NCI-H82 (cell line): ENCODE results near the gene CADM4.
A peak's percentile ranks its signal among the peaks of the same experiment; 100 is the strongest.
"Not testable (repeated sequence)": the region's sequence is repeated elsewhere in the genome, so short reads cannot be mapped to it uniquely, and the experiment has no call there.

Source experiments
- DNase-seq: peaks from one replicate; lab custom pipeline; 2025; lab: John Stamatoyannopoulos, UW

The CADM4 gene

DNA sequence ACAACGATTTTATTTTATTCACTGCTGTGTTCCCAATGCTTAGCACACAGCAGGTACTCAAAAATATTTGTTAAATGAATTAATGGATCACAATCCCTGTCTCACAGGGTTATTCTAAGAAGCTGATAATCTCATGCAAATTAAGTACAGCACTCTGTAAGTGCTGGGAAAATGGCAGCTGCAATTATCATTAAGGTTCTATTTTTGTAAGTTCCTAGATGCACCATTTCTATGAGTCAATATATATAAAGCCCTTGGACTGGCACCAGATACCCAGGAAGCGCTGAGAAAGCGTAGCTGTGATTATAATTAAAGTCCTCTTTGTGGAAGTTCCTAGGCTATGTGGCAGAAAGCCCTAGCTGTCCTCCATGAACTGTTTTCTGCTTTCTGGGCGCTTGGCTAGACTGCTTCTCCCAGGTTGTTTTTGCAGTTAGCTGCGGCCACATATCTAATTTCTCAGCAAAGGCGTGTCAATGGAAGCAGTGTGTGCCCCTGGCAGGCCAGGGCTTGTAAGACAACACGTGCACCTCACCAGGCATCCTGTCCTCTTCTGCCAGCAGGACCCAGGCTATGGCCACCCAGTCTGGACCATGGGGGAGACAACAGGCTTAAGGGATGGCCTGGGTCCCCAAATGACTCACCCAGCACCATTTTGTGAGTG, 33.0 kb downstream of the CADM4 start:
- DNase-seq = no peak

GRCh38 chr19:43605875-43606568, 33.6 kb downstream of the CADM4 start:
- no peak for DNase-seq

GRCh38 chr19:43600326-43600725, 39.3 kb downstream of the CADM4 start:
- DNase-seq = not testable (repeated sequence)

DNA sequence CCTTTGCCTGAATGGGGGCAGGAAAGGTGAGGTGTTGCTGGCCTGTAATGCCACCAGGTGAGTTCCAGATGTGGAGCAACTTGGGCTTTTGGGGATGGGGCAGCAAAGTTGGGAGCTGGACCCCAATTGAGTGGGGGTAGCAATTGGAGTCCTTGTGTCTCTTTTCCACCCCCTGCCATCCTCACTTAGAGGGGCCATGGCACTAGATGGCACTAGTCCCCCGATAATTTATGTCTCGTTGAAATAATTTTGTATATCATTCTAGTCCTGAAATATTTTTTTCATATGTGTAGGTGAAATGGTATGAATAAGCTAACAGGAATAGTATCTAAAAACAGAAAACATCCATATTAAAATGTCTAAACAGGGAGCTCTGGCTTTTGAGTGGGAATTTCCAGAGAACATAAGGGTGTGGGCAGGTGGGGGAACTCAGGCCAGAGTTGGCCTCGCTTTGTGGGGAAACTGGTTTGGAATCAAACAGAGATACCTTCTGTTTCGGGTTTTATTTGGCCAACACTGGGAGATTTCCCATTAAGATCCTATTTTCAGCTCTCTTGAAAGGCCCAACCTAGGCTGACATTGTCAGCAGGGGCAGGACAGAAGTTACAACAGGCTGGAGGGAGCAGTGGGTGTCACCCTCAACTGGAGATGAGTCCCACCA, 39.9 kb downstream of the CADM4 start:
- DNase-seq = no peak

GRCh38 chr19:43598445-43599240, 41.0 kb downstream of the CADM4 start:
- DNase-seq = no peak

DNA sequence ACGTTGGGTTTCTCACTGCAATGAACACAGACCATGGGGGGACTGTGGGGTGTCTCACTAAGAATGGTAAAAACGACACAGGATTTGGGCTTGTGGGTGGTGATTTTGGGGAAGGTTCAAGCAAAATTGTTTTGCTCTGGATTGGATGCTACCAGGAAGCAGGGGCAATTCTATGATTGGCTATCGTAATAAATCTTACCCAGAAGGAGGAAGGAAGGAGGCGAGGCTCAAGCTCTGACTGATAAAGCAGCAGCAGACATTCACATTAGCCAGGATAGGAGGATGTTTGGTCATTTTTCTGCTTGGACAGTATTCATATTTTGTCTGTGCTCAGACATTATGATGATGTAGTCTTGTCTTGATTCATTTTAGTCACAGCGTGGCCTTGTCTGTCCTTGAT, 41.8 kb downstream of the CADM4 start:
- DNase-seq = no peak

- DNase-seq = peak; percentile 56
Observed at GRCh38 chr19:43596842-43597461, 42.7 kb downstream of the CADM4 start.

DNA sequence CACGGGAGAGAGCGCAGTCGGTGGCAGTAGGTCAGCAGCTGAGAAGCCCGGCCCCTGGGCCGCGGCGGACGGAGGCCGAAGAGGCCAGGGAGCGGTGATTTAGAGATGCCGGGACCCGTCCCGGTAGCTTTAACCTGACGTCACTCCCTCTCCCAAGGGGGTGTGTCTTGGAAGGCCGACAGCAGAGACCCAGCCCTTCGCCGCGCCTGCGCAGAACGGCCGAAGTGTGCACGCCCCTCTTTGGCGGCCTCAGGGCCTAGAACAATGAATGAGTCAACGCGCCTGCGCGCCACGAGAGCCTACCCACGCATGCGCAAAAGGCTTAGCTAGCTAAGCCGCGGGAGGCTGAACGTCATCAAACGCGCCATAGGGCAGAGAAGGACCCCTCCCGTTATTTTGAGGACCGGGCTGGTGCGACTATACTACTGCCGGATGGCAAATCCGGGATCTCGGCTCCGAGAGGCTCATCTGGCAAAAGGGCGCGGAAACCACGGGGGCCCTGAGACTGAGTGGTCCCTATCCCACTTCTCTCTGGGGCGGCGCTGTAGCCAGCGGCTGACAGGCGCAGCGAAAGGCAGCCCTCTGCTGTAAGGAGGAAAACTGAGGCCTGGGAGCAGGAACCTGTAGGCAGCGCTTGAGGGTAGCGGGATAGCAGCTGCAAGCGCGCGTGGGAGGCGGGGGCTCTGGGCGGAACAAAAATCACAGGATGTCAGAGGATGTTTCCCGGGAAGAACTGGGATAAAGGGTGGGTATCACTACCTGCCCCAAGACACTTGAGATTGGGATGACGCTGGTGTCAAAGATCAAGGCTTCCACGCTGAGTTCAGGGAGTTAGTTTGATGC, 43.4 kb downstream of the CADM4 start, which contains the start of the genes IRGQ and ZNF576:
TSS of gene IRGQ (minus strand) at position 136 of the 843 bp plus-strand sequence. CDS start 796 bp downstream, outside the sequence.
TSS of gene ZNF576 (plus strand) at position 597 of the 843 bp plus-strand sequence. CDS start 514 bp downstream, outside the sequence.
- peak; percentile 100 for DNase-seq

DNA sequence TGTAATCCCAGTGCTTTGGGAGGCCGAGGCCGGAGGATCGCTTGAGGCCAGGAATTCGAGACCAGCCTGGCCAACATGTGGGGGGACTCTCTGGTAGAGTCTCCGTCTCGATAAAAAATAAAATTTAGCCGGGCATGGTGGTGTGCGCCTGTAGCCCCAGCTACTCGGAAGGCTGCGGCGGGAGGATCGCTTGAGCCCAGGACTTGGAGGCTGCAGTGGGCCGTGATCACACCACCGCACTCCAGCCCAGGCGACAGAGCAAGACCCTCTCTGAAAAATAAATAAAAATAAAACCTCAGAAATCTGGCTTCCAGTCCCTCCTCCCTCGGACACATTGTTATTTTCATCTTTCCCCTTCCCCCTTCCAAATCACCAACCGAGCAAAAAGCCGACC, 44.0 kb downstream of the CADM4 start:
- DNase-seq = peak; percentile 59

DNA sequence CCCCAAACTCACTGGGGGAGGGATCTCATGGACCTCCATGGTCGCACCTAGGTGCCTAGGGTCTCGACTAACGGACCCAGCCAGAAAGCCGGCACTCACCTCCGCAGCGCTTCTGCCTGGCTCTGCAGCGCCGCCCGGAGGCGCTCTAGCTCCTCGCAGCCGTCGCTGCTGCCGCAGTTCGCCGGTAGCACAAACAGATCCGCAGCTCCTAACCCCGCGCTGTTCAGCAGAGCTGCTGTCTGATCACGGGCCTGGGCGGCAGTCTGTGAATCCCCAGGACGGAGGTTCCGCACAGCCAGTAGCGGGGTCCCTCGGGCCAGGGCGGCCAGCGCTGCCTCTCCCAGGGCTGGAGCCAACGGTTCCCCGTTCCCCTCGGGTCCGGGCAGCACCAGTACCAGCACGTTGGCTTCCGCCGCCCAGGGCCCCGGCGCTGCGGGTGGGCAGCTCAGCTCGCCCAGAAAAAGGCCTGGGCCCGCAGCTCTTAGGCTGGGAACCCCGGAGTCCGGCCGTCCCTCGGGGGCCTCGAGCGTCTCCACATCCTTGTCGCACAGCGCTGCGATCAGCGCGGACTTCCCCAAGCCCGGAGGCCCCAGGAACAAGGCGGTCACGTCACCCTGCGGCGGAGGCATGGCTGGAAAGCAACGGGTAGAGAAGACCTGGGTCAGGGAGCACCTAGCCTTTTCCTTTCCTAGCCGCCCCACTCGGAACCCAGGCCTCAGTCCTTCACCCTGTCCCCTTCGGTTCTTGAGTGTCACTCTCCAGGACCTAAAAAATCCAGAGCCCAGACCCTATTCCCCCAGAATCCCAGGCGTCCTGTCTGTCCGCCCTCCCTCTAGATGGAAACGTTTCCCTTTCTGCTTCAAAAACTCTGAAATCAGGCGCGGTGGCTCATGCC, 44.7 kb downstream of the CADM4 start:
- DNase-seq = peak; percentile 82

DNA sequence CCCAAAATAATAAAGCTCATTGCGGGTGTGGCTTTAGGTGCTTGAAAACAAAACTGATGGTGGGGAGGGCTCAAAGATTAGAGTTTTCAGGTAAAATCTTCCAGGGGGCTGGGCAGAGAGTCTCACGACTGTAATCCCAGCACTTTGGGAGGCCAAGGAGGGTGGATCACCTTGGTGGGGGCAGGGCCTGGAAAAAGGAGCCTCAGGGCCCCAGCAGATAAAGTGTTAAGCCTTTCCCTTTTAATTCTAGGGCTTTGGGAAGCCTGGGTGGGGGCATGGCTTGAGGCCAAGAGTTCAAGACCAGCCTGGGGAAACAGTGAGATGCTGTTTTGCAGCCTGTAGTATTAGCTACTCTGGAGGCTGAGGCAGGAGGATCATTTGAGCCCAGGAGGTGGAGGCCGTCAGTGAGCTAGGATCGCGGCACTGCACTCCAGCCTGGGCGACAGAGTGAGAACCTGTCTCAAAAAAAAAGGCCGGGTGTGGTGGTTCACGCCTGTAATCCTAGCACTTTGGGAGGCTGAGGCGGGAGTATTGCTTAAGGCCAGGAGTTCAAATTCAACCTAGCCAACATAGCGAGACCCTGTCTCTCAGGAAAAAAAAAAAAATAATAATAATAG, 45.5 kb downstream of the CADM4 start:
- DNase-seq = no peak

DNA sequence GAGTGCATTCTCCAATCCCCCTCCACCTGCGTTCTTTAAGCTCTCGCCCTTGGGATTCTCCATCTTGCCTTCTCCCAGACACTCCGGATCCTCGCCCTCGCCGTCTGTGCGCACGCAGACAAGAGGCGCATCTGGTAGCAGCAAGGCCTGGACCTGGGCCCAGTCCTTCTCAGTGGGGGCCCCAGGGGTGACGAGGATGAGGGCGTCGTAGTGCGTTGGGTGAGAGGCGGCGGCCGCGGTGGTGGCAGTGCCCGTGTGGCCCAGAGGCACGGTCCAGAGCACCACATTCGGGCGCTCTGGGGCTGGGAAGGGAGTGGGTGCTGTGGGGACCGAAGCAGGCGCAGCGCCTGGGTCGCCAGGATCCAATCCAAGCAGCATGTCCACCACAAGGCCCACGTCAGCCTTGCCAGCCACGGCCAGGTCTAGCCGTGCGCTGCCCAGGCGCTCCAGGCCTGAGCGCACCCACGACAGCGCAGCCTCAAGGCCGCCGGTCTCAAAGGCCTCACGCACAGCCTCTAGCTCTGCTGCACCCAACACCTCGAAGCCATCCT, 46.8 kb downstream of the CADM4 start:
- DNase-seq = no peak

- no peak for DNase-seq
Observed at GRCh38 chr19:43591904-43592772, 47.5 kb downstream of the CADM4 start.

DNA sequence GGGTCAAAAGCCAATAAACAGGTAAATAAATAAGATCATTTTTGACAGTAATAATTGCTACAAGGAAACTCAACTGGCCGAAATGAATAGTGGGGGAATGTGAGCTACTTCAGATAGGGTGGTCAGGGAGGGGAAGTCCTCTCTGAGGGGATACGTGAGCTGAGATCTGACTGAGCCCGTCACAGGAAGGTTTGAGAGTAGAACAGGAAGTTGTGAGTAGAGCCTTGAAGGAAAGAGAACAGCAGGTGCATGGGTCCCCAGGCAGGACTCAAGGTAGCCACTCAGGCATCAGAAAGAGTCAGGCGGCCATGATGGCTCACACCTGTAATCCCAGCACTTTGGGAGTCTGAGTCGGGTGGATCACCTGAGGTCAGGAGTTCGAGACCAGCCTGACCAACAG, 50.0 kb downstream of the CADM4 start:
- no peak for DNase-seq

- no peak for DNase-seq
Observed at GRCh38 chr19:43589277-43589676, 50.4 kb downstream of the CADM4 start.

GRCh38 chr19:43587029-43587428, 52.6 kb downstream of the CADM4 start:
- DNase-seq = not testable (repeated sequence)

DNA sequence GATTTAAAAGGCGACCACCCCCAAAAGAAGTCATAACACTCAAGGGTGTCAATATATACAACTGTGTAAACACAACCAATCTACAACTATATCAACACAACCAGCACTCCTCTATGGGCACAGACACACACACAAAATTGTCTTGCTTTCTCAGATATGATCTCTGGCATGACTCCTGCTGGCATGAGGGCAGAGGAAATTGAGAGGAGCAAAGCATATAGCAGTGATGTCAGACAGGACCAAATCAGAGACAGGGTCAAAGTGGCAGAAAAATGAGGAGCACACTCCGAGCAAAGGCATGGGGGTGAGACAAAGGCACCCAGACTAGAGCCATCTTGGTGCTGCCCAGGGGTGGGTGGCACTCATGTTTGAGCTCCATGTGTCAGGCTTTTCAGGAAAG, 53.3 kb downstream of the CADM4 start:
- no peak for DNase-seq

- DNase-seq = no peak
Observed at GRCh38 chr19:43584484-43584883, 55.2 kb downstream of the CADM4 start.
